ENCODE results near the gene ZNF638.

ZNF638 gene

GRCh38 chr2:71331581-71332434 is at the start of gene ZNF638:
TSS of gene ZNF638 (plus strand) at chr2:71331782. CDS start at chr2:71348955, 17,173 bp downstream.
- TF ChIP-seq PPARA (CRISPR knock-in tag; IDR thresholded peaks at IDR 0.05; ENCODE audit: borderline replicate concordance), result no peak
- no peak for TF ChIP-seq PATZ1 (CRISPR knock-in tag; IDR thresholded peaks at IDR 0.05; ENCODE audit: borderline replicate concordance)
- no peak for TF ChIP-seq ISL1 (CRISPR knock-in tag; IDR thresholded peaks at IDR 0.05)
- TF ChIP-seq TCF4 (CRISPR knock-in tag; IDR thresholded peaks at IDR 0.05; ENCODE audit: borderline replicate concordance), result no peak
- no peak for TF ChIP-seq TOX (CRISPR knock-in tag; IDR thresholded peaks at IDR 0.05; ENCODE audit: borderline replicate concordance)
- no peak for TF ChIP-seq SNAI2 (CRISPR knock-in tag; IDR thresholded peaks at IDR 0.05)
- TF ChIP-seq TSHZ2 (CRISPR knock-in tag; IDR thresholded peaks at IDR 0.05), result no peak
- no peak for TF ChIP-seq ZNF70 (CRISPR knock-in tag; IDR thresholded peaks at IDR 0.05)
- no peak for TF ChIP-seq ZNF565 (CRISPR knock-in tag; conservative IDR thresholded peaks at IDR 0.05; ENCODE audit: low read depth)
- TF ChIP-seq OSR1 (CRISPR knock-in tag; IDR thresholded peaks at IDR 0.05), result no peak
- no peak for TF ChIP-seq BACH2 (CRISPR knock-in tag; IDR thresholded peaks at IDR 0.05; ENCODE audit: borderline replicate concordance)
- no peak for TF ChIP-seq ZFP3 (CRISPR knock-in tag; IDR thresholded peaks at IDR 0.05)
- no peak for TF ChIP-seq ZFP30 (CRISPR knock-in tag; IDR thresholded peaks at IDR 0.05)
- no peak for TF ChIP-seq CSRNP3 (CRISPR knock-in tag; IDR thresholded peaks at IDR 0.05)
- peak; percentile 99 for ATAC-seq

DNA sequence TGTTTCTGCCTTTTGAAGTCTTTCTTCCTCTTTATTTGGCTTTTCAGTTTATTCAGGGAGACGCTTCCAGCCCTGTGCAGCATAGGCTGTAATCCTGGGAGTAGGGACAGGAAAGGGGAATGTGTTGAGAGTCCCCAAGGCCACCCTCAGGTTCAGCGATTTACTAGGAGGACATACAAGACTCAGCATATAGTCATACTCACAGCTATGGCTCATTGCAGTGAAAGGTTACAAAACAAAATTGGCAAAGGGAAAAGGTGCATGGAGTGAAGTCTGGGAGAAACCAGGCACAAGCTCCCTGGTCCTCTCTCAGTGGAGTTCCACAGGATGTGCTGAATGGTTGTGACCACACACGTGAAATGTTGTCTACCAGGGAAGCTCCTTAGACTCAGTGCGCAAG is 49.6 kb upstream of the ZNF638 start:
- TF ChIP-seq ARNTL (CRISPR knock-in tag; IDR thresholded peaks at IDR 0.05; ENCODE audit: borderline replicate concordance, low read depth) (no peak), ZC3H10 (CRISPR knock-in tag; IDR thresholded peaks at IDR 0.05) (no peak), GLIS3 (CRISPR knock-in tag; IDR thresholded peaks at IDR 0.05) (no peak), POU6F1 (CRISPR knock-in tag; IDR thresholded peaks at IDR 0.05; ENCODE audit: borderline replicate concordance, low read depth) (no peak), ZNF70 (CRISPR knock-in tag; IDR thresholded peaks at IDR 0.05) (no peak), RARB (CRISPR knock-in tag; IDR thresholded peaks at IDR 0.05) (no peak), ISL1 (CRISPR knock-in tag; IDR thresholded peaks at IDR 0.05) (no peak), SNAI2 (CRISPR knock-in tag; IDR thresholded peaks at IDR 0.05) (no peak), PPARA (CRISPR knock-in tag; IDR thresholded peaks at IDR 0.05; ENCODE audit: borderline replicate concordance) (no peak), ZNF565 (CRISPR knock-in tag; conservative IDR thresholded peaks at IDR 0.05; ENCODE audit: low read depth) (no peak), ESRRG (CRISPR knock-in tag; IDR thresholded peaks at IDR 0.05) (no peak), ZFP30 (CRISPR knock-in tag; IDR thresholded peaks at IDR 0.05) (no peak), ZNF8 (CRISPR knock-in tag; IDR thresholded peaks at IDR 0.05) (no peak), BACH2 (CRISPR knock-in tag; IDR thresholded peaks at IDR 0.05; ENCODE audit: borderline replicate concordance) (no peak)
- no peak for ATAC-seq

DNA sequence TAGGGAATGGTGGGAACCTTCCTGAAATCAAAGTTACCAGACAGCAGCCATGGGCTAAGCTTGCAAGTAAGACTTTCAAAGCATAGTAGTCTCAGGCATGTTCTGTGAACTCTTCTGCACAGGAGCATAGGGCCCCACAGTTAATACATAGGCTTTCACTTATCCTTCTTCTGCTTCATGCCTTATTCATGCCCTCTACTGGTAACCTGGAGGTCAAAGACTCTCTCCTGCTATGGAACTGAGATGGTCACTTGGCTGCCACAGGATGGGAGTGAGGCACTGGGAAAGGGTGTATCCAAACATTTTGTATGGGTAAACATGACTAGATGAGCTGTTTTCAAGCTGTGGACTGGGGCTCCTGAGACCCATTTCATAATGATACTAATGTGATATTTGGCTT is 49.1 kb upstream of the ZNF638 start:
- ATAC-seq, result peak; percentile 51; the same call in 2 of the 3 replicates
- TF ChIP-seq SNAI2 (CRISPR knock-in tag; IDR thresholded peaks at IDR 0.05), result no peak
- no peak for TF ChIP-seq TCF4 (CRISPR knock-in tag; IDR thresholded peaks at IDR 0.05; ENCODE audit: borderline replicate concordance)
- TF ChIP-seq ESRRG (CRISPR knock-in tag; IDR thresholded peaks at IDR 0.05), result no peak
- TF ChIP-seq BACH2 (CRISPR knock-in tag; IDR thresholded peaks at IDR 0.05; ENCODE audit: borderline replicate concordance), result no peak
- TF ChIP-seq ZFP30 (CRISPR knock-in tag; IDR thresholded peaks at IDR 0.05), result no peak
- no peak for TF ChIP-seq ARNTL (CRISPR knock-in tag; IDR thresholded peaks at IDR 0.05; ENCODE audit: borderline replicate concordance, low read depth)
- TF ChIP-seq POU6F1 (CRISPR knock-in tag; IDR thresholded peaks at IDR 0.05; ENCODE audit: borderline replicate concordance, low read depth), result no peak
- TF ChIP-seq CSDC2 (CRISPR knock-in tag; IDR thresholded peaks at IDR 0.05), result no peak
- TF ChIP-seq ZFP3 (CRISPR knock-in tag; IDR thresholded peaks at IDR 0.05), result no peak
- no peak for TF ChIP-seq ZNF70 (CRISPR knock-in tag; IDR thresholded peaks at IDR 0.05)
- no peak for TF ChIP-seq ZNF8 (CRISPR knock-in tag; IDR thresholded peaks at IDR 0.05)
- TF ChIP-seq GLIS3 (CRISPR knock-in tag; IDR thresholded peaks at IDR 0.05), result no peak
- no peak for TF ChIP-seq RARB (CRISPR knock-in tag; IDR thresholded peaks at IDR 0.05)
- TF ChIP-seq ZNF565 (CRISPR knock-in tag; conservative IDR thresholded peaks at IDR 0.05; ENCODE audit: low read depth), result no peak
- no peak for TF ChIP-seq ZC3H10 (CRISPR knock-in tag; IDR thresholded peaks at IDR 0.05)
- no peak for TF ChIP-seq CREB5 (CRISPR knock-in tag; IDR thresholded peaks at IDR 0.05; ENCODE audit: low read depth)
- no peak for TF ChIP-seq OSR1 (CRISPR knock-in tag; IDR thresholded peaks at IDR 0.05)
